Stimulated activated CD4-positive, alpha-beta T cell treated with anti-CD3 and anti-CD28 coated beads, Interleukin-15, amount 100 ng/mL, for 24 hours (primary cell): ENCODE data around the gene SETBP1.

Experiments used
- DNase-seq: peaks from one replicate; pipeline ENCODE4 v3.0.0-alpha.2; 2020

The SETBP1 gene

GRCh38 chr18:45050712-45051601 is 370.3 kb downstream of the SETBP1 start:
- no peak for DNase-seq

- DNase-seq: no peak
These were observed 373.9 kb downstream of the SETBP1 start for GRCh38 chr18:45054636-45055035.

GRCh38 chr18:45055811-45056210 is 375.1 kb downstream of the SETBP1 start:
- DNase-seq: no peak

GRCh38 chr18:45056926-45057325 is 376.2 kb downstream of the SETBP1 start:
- no peak for DNase-seq

- DNase-seq: no peak
These were observed 377.4 kb downstream of the SETBP1 start for GRCh38 chr18:45057955-45058600.

GRCh38 chr18:45059695-45060094 is 379.0 kb downstream of the SETBP1 start:
- no peak for DNase-seq

GRCh38 chr18:45060102-45060501 is 379.4 kb downstream of the SETBP1 start:
- no peak for DNase-seq

GRCh38 chr18:45061359-45061758 is 380.7 kb downstream of the SETBP1 start:
- DNase-seq: no peak

- no peak for DNase-seq
These were observed 382.8 kb downstream of the SETBP1 start for GRCh38 chr18:45063246-45064038.

- DNase-seq: no peak
These were observed 385.5 kb downstream of the SETBP1 start for GRCh38 chr18:45066210-45066609.

GRCh38 chr18:45066886-45067285 is 386.2 kb downstream of the SETBP1 start:
- DNase-seq: no peak

- DNase-seq: no peak
These were observed 387.9 kb downstream of the SETBP1 start for GRCh38 chr18:45068400-45069094.

GRCh38 chr18:45069546-45069945 is 388.9 kb downstream of the SETBP1 start:
- no peak for DNase-seq

- DNase-seq: no peak
These were observed 391.3 kb downstream of the SETBP1 start for GRCh38 chr18:45071956-45072355.

GRCh38 chr18:45073556-45073955 is 392.9 kb downstream of the SETBP1 start:
- no peak for DNase-seq

- DNase-seq: no peak
These were observed 401.0 kb downstream of the SETBP1 start for GRCh38 chr18:45081566-45082181.

- DNase-seq: no peak
These were observed 402.7 kb downstream of the SETBP1 start for GRCh38 chr18:45083226-45083855.

GRCh38 chr18:45084206-45084605 is 403.5 kb downstream of the SETBP1 start:
- DNase-seq: no peak

GRCh38 chr18:45085916-45086624 is 405.4 kb downstream of the SETBP1 start:
- no peak for DNase-seq

- DNase-seq: no peak
These were observed 406.1 kb downstream of the SETBP1 start for GRCh38 chr18:45086777-45087176.

- no peak for DNase-seq
These were observed 409.9 kb downstream of the SETBP1 start for GRCh38 chr18:45090526-45091140.
